IMR-90 (cell line): ENCODE measurements around the gene FARSB.

ENCODE experiments used
- CHD1 ChIP-seq: IDR thresholded peaks from 2 replicates; pipeline ENCODE4 v1.6.1; 2012; ENCODE audit warnings: low read depth, low read length, improper control_type of control experiment
- CTCF ChIP-seq: conservative IDR thresholded peaks from 2 replicates; pipeline ENCODE4 v1.5.1; 2012; ENCODE audit warnings: mild to moderate bottlenecking, low read depth, low read length, improper control_type of control experiment
- ELK1 ChIP-seq: fragments of 150-350 bp; IDR thresholded peaks from 2 replicates; pipeline ENCODE4 v1.6.1; 2016; ENCODE audit warnings: low read depth, mild to moderate bottlenecking, low read length, moderate library complexity, borderline replicate concordance
- FOS ChIP-seq: fragments of 150-350 bp; IDR thresholded peaks from 2 replicates; pipeline ENCODE4 v1.6.1; 2016; ENCODE audit warnings: low read depth, low read length
- MAFK ChIP-seq: IDR thresholded peaks from 2 replicates; pipeline ENCODE4 v1.6.1; 2012; ENCODE audit warnings: low read depth, low read length, improper control_type of control experiment
- MAZ ChIP-seq: IDR thresholded peaks from 2 replicates; pipeline ENCODE4 v1.6.1; 2012; ENCODE audit warnings: low read depth, mild to moderate bottlenecking, low read length, improper control_type of control experiment, moderate library complexity, borderline replicate concordance
- MXI1 ChIP-seq: IDR thresholded peaks from 2 replicates; pipeline ENCODE4 v1.6.1; 2012; ENCODE audit warnings: low read depth, mild to moderate bottlenecking, low read length, moderate library complexity, borderline replicate concordance
- NFE2L2 ChIP-seq: fragments of 150-350 bp; IDR thresholded peaks from 2 replicates; pipeline ENCODE4 v1.6.1; 2016; ENCODE audit warnings: low read depth, mild to moderate bottlenecking, low read length
- POLR2A ChIP-seq: IDR thresholded peaks from 2 replicates; pipeline ENCODE4 v1.6.1; 2012; ENCODE audit warnings: mild to moderate bottlenecking, low read depth, low read length
- RAD21 ChIP-seq: IDR thresholded peaks from 2 replicates; pipeline ENCODE4 v1.6.1; 2012; ENCODE audit warnings: low read length, improper control_type of control experiment
- RCOR1 ChIP-seq: IDR thresholded peaks from 2 replicates; pipeline ENCODE4 v1.6.1; 2012; ENCODE audit warnings: mild to moderate bottlenecking, low read length, improper control_type of control experiment; ENCODE audit not compliant: insufficient replicate concordance
- RFX5 ChIP-seq: IDR thresholded peaks from 2 replicates; pipeline ENCODE4 v1.8.0; 2012; ENCODE audit warnings: low read depth, mild to moderate bottlenecking, low read length, moderate library complexity
- SMC3 ChIP-seq: fragments of 150-350 bp; IDR thresholded peaks from 2 replicates; pipeline ENCODE4 v1.6.1; 2016; ENCODE audit warnings: low read depth, mild to moderate bottlenecking, antibody characterized with exemption, low read length, moderate library complexity
- USF2 ChIP-seq: fragments of 150-350 bp; IDR thresholded peaks from 2 replicates; pipeline ENCODE4 v1.6.1; 2017; ENCODE audit warnings: mild to moderate bottlenecking, antibody characterized with exemption, low read length, low read depth

GRCh38 chr2:222575618-222576017 is 80.3 kb downstream of the FARSB start:
- TF ChIP-seq POLR2A (no peak), RFX5 (no peak), CTCF (no peak), NFE2L2 (no peak), MXI1 (no peak), RAD21 (no peak), MAZ (no peak), RCOR1 (no peak), ELK1 (no peak), MAFK (no peak), SMC3 (no peak), FOS (no peak), USF2 (no peak), CHD1 (no peak)
